IMR-90 (cell line): ENCODE data around the gene LCE1D.

Experiments
- BHLHE40 ChIP-seq: fragments of 150-350 bp; IDR thresholded peaks from 2 replicates; pipeline ENCODE4 v1.6.1; 2016; ENCODE audit warnings: mild to moderate bottlenecking, low read depth, low read length
- CEBPB ChIP-seq: IDR thresholded peaks from 2 replicates; pipeline ENCODE4 v1.6.1; 2012; ENCODE audit warnings: low read depth, low read length, improper control_type of control experiment
- CHD1 ChIP-seq: IDR thresholded peaks from 2 replicates; pipeline ENCODE4 v1.6.1; 2012; ENCODE audit warnings: low read depth, low read length, improper control_type of control experiment
- FOS ChIP-seq: fragments of 150-350 bp; IDR thresholded peaks from 2 replicates; pipeline ENCODE4 v1.6.1; 2016; ENCODE audit warnings: low read depth, low read length
- MAZ ChIP-seq: IDR thresholded peaks from 2 replicates; pipeline ENCODE4 v1.6.1; 2012; ENCODE audit warnings: low read depth, mild to moderate bottlenecking, low read length, improper control_type of control experiment, moderate library complexity, borderline replicate concordance
- MXI1 ChIP-seq: IDR thresholded peaks from 2 replicates; pipeline ENCODE4 v1.6.1; 2012; ENCODE audit warnings: low read depth, mild to moderate bottlenecking, low read length, moderate library complexity, borderline replicate concordance
- NFE2L2 ChIP-seq: fragments of 150-350 bp; IDR thresholded peaks from 2 replicates; pipeline ENCODE4 v1.6.1; 2016; ENCODE audit warnings: low read depth, mild to moderate bottlenecking, low read length
- POLR2A ChIP-seq: IDR thresholded peaks from 2 replicates; pipeline ENCODE4 v1.6.1; 2012; ENCODE audit warnings: mild to moderate bottlenecking, low read depth, low read length
- RAD21 ChIP-seq: IDR thresholded peaks from 2 replicates; pipeline ENCODE4 v1.6.1; 2012; ENCODE audit warnings: low read length, improper control_type of control experiment
- RCOR1 ChIP-seq: IDR thresholded peaks from 2 replicates; pipeline ENCODE4 v1.6.1; 2012; ENCODE audit warnings: mild to moderate bottlenecking, low read length, improper control_type of control experiment; ENCODE audit not compliant: insufficient replicate concordance
- SMC3 ChIP-seq: fragments of 150-350 bp; IDR thresholded peaks from 2 replicates; pipeline ENCODE4 v1.6.1; 2016; ENCODE audit warnings: low read depth, mild to moderate bottlenecking, antibody characterized with exemption, low read length, moderate library complexity
- USF2 ChIP-seq: fragments of 150-350 bp; IDR thresholded peaks from 2 replicates; pipeline ENCODE4 v1.6.1; 2017; ENCODE audit warnings: mild to moderate bottlenecking, antibody characterized with exemption, low read length, low read depth
- TF ChIP-seq, protein P1 (sequence below): conservative IDR thresholded peaks from 2 replicates; pipeline ENCODE4 v1.5.1; 2012; ENCODE audit warnings: mild to moderate bottlenecking, low read depth, low read length, improper control_type of control experiment
- TF ChIP-seq, protein P2 (sequence below): fragments of 150-350 bp; IDR thresholded peaks from 2 replicates; pipeline ENCODE4 v1.6.1; 2016; ENCODE audit warnings: low read depth, mild to moderate bottlenecking, low read length, moderate library complexity, borderline replicate concordance

GRCh38 chr1:152753586-152753985 lies 42.9 kb upstream of the LCE1D start:
- TF ChIP-seq, protein P1, sequence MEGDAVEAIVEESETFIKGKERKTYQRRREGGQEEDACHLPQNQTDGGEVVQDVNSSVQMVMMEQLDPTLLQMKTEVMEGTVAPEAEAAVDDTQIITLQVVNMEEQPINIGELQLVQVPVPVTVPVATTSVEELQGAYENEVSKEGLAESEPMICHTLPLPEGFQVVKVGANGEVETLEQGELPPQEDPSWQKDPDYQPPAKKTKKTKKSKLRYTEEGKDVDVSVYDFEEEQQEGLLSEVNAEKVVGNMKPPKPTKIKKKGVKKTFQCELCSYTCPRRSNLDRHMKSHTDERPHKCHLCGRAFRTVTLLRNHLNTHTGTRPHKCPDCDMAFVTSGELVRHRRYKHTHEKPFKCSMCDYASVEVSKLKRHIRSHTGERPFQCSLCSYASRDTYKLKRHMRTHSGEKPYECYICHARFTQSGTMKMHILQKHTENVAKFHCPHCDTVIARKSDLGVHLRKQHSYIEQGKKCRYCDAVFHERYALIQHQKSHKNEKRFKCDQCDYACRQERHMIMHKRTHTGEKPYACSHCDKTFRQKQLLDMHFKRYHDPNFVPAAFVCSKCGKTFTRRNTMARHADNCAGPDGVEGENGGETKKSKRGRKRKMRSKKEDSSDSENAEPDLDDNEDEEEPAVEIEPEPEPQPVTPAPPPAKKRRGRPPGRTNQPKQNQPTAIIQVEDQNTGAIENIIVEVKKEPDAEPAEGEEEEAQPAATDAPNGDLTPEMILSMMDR: no peak
- no peak for TF ChIP-seq POLR2A
- no peak for TF ChIP-seq NFE2L2
- TF ChIP-seq CHD1: no peak
- no peak for TF ChIP-seq USF2
- no peak for TF ChIP-seq CEBPB
- no peak for TF ChIP-seq SMC3
- TF ChIP-seq FOS: no peak
- no peak for TF ChIP-seq MXI1
- no peak for TF ChIP-seq BHLHE40
- TF ChIP-seq, protein P2, sequence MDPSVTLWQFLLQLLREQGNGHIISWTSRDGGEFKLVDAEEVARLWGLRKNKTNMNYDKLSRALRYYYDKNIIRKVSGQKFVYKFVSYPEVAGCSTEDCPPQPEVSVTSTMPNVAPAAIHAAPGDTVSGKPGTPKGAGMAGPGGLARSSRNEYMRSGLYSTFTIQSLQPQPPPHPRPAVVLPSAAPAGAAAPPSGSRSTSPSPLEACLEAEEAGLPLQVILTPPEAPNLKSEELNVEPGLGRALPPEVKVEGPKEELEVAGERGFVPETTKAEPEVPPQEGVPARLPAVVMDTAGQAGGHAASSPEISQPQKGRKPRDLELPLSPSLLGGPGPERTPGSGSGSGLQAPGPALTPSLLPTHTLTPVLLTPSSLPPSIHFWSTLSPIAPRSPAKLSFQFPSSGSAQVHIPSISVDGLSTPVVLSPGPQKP: no peak
- no peak for TF ChIP-seq MAZ
- TF ChIP-seq RCOR1: no peak
- TF ChIP-seq RAD21: no peak
